ENCODE data around the gene HBP1.
"Not testable (repeated sequence)": the region's sequence is repeated elsewhere in the genome, so short reads cannot be mapped to it uniquely, and the experiment has no call there.

Gene HBP1, protein sequence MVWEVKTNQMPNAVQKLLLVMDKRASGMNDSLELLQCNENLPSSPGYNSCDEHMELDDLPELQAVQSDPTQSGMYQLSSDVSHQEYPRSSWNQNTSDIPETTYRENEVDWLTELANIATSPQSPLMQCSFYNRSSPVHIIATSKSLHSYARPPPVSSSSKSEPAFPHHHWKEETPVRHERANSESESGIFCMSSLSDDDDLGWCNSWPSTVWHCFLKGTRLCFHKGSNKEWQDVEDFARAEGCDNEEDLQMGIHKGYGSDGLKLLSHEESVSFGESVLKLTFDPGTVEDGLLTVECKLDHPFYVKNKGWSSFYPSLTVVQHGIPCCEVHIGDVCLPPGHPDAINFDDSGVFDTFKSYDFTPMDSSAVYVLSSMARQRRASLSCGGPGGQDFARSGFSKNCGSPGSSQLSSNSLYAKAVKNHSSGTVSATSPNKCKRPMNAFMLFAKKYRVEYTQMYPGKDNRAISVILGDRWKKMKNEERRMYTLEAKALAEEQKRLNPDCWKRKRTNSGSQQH

DNA sequence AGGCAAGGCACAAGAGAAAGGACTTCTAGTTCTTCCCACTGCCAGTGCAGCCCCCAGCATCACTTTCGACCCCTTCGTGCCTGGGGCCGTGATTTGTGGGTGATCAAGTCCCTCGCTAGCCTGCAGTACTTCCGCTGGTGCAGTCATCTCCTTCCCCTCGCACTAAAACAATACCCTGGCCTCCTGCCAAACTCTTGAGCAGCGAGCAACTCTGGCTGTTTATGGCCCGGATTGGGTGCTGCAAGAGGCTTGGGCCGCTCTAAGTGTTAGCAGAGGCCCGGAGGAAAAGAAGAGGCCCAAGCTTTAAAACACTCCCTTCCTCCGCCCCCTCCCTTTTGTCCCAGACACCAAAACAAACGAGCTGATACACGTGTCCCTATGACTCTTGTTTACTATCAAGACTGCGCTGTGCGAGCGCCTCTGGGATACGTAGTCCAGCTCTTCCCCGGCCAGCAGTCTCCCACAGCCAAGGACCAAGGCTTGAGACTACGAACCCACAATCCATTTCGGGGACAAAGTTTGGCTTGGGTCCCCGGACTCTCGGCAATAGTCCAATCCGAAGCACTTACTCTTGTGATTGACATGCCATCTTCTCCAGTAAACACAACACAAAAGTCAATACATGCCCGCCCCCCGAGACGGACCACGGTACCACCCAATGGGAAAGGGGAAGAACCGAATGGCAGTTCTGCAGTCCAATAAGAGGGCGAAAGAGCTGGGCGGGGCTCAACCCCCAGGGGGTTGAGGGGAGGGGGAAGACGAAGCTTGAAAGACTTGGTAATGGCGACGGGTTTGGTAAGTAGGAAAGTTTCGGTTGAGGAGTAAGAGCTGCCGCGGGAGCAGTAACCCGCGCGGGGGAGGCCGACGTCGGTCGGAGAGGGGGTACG lies at the start of gene HBP1:
HBP1 (plus strand) TSS at position 771 of the 887 bp plus-strand sequence. CDS start 10,891 bp downstream, outside the sequence.
- peak; percentile 97 for DNase-seq (ENCODE audit: low spot score)

DNA sequence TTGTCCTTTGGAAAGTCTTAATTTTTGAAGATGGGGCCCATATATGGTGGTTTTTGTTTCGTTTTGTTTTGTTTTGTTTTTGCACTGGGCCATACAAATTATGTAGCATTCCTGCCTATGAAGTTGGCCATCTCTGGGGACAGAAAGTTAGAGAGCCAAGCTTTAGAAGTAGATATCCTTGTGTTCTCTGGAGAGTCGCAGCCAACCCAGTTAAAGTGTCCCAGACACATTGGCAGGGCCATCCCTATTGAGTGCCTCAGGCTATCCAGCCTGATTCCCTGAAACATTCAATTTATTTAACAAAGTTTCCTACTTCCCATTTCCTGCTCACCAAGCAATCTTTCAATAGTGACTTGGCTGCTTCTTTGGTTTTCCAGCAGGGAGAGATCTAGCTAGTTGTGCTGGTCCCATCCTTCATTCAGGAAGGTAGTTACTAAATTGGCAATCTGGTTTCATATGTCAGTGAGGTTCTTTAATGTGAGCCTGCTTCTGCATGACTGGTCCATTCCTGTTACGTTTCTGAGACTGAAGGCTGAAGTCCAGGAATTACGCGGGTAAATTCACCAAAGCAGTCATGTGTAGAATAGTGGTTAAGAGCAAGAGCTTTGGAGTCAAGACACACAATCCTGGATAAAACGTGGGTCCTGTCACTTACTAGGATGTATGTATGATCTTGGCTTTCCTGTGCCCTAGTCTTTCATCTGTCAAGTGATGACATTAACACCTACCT lies 49.3 kb upstream of the HBP1 start:
- DNase-seq (ENCODE audit: low spot score): no peak

DNA sequence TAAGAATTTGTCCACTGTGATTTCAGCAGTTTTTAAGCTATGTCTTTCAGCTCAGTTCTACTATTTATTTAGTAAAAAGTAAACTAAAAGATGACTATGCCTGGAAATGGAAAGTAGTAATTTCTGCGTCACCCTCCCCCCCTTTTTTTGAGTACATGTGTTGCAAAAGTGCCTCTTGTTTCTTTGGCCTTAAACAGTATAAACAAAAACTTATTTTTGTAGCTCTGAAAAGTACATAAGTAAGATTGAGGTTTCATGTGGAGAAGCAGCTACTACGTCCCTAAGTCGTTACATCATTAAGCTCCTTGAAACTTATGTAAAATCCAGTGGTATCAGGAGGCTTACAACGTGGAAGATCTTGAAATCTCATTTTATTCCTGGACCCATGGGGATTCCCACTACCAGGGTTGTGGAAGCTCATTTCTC lies 46.3 kb upstream of the HBP1 start:
- peak; percentile 16 for DNase-seq (ENCODE audit: low spot score)

DNA sequence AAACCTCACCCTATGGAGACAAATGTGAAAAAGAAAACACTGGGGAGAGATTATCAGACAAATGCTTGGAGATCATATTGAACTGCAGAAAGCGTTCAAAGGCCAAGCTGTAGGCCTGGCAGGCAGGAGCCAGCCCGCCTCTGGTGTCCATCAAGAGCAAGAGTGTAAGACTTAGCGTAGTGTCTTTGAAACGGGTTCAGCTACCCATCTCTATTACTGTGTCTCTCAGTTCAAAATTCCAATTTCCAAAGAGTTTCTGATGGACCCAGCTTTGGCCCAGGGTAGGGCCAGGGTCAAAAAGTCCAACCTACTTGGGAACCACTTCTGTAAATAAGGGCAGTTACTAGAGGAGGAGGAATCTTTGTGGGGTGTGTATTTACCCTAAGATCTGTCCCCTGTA lies 45.4 kb upstream of the HBP1 start:
- DNase-seq (ENCODE audit: low spot score): no peak

DNA sequence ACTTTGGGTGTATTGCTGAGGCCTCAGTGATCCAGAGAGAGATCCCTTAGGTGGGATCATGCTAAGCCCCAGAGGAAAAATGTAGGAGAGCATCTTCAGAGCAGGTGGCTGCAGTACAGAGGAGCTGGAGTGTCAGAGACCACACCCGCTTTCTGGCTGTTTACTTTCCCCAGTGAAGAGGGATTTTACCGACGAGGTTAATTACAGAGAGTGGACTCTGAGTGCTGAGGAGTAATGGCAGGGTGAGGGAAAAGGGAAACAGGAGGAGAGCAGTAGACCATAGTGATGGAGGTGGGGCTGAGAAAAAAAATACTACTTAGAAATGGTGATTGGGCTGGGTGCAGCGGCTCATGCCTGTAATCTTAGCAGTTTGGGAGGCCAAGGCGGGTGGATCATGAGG lies 43.3 kb upstream of the HBP1 start:
- no peak for DNase-seq (ENCODE audit: low spot score)

DNA sequence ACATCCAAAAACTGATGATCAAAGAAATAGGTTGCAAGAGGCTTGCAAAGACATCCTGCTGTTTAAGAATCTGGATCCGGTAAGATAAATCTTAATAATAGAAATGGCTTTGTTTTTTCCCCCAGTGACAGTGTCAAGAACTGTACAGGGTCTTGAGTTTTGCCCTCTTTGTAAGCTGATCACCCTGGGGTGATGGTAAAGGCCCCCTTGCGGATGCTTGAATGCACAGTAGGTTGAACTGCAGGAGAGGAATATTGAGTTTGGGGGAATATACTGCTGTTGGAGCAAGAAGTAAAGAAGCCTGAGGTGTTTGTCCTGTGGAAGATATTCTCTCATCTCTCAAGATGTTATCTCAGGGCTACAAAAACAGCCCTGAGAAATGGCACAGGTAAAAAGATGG lies 40.6 kb upstream of the HBP1 start:
- DNase-seq (ENCODE audit: low spot score): no peak

DNA sequence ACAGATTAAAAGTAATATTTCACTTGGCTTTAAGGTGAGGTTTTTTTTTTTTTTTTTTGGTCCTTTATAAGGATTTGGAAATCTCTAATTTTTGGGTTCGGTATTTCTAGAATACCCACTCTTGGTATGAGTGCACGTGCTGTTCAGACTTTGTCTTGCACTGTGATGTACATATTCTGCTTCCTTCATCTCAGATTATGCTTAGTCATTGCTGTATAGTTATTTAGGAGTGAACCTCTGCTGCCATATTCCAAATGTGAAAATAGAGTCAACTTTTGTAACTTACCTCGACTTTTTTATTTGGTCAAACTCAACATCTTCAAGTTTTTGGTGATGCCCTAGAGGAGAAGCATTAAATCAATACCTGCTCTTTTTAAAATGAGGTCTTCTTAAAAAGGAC lies 40.1 kb upstream of the HBP1 start:
- DNase-seq (ENCODE audit: low spot score): no peak

DNA sequence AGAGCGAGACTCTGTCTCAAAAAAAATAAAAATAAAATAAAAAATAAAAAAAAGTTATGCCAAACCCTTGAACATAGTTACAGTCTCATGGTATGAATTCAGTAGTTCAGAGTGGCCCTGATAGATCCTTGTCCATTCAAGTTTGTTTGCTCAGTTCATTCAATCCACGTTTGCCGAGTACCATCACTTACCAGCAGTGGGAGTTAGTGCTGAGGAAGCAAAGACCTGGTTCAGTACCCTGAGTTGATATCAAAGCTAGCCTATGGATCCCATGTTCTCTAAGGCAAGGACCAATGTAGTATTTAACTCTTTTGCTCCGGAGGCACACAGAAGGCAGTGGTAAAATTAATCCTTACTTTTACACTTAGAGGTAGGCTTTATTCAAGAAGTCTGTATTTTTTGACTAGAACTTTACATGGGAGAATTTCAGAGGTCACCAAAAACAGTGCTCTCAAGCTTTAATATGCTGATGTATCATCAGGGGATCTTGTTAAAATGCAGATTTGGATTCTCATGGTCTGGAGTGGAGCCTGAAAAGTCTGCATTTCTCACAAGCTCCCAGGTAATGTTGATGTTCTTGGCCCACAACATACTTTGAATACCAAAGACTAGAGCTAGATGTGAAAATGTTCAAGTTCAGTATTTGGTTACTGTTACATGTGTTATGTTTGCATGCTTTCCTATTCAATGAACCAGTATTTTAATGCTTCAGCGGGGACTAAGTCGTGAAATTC lies 38.1 kb upstream of the HBP1 start:
- no peak for DNase-seq (ENCODE audit: low spot score)

DNA sequence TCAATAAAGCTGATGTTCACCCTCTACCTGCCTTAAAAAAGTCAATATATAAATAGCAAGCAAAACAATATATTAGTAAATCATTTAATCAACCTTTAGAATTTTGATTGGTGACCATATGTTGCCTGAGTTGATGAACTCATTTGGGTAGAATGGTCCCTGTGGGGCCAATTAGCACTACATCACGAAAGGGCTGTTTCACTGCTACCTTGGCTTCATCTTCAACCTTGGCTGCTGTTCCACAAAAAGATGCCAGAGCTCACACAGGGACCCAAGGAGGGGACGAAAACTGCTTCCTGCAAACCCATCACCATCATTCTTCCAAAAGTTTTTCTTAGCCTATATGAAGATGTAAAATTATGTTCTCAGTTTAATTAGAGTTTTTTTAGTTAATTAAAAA lies 35.4 kb upstream of the HBP1 start:
- no peak for DNase-seq (ENCODE audit: low spot score)

DNA sequence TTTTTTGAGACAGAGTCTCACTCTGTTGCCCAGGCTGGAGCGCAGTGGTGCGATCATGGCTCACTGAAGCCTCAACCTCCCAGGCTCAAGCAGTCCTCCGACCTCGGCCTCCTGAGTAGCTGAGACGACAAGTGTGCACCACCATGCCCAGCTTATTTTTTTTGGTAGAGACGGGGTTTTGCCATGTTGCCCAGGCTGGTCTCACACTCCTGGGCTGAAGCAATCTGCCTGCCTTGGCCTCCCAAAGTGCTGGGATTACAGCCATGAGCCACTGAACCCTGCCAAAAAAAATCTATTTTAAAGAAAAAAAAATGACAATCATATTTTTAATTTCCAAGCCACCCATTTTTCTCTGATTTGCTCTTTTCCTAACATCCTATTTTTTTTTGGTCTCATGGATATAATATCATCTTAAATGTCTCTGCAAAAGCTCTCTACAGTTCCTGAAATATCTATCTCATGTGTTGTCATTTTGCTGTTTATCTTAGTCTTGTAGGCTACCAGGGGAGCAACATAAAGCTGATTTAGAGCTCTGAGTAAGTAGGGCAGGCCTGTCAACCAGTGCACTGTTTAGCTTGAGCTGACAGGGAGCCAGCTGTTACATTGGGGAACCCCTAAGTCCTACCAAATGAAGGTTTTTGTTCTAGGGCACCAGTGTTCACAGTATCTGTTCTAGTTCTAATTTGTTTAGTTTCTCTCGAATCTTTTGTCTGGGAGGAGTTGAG lies 29.9 kb upstream of the HBP1 start:
- peak; percentile 23 for DNase-seq (ENCODE audit: low spot score)

DNA sequence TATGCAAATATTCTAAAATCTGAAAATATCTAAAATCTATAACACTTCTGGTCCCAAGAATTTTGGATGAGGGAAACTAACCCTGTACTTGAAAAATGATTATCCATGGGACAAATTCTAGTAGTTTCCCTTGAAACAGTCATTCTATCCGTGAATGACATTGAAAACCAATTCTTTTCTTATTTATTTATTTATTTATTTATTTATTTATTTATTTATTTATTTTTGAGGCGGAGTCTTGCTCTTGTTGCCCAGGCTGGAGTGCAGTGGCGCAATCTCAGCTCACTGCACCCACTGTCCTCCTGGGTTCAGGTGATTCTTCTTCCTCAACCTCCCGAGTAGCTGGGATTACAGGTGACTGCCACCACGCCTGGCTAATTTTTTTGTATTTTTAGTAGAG lies 24.9 kb upstream of the HBP1 start:
- DNase-seq (ENCODE audit: low spot score): not testable (repeated sequence)

DNA sequence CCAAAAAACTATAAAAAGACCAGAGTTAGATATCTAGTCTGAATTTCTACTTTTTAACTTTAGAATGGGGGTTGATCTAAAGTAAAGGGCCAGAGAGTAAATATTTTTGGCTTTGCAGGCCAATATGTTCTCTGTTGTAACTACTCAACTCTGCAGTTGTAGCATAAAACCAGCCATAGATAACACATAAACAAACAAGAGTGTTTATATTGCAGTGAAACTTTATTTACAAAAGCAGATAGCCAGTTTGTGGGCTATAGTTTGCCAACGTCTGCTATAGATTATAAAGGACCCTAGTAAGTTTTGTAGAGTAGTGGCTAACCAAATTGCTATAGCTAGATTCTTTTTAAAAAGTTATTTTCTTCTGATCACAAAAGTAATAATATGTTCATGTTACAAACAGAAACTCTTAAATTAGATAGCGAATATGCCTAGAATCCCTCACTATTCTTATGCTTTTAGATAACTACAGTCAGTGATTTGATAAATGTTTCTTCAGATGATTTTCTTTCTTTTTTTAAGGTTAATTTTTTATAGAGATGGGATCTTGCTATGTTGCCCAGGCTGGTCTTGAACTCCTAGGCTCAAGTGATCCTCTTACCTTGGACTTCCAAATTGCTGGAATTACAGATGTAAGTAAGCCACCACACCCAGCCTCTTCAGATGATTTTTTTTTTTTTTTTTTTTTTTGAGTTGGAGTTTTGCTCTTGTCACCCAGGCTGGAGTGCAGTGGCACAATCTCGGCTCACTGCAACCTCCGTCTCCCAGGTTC lies 23.6 kb upstream of the HBP1 start:
- no peak for DNase-seq (ENCODE audit: low spot score)

DNA sequence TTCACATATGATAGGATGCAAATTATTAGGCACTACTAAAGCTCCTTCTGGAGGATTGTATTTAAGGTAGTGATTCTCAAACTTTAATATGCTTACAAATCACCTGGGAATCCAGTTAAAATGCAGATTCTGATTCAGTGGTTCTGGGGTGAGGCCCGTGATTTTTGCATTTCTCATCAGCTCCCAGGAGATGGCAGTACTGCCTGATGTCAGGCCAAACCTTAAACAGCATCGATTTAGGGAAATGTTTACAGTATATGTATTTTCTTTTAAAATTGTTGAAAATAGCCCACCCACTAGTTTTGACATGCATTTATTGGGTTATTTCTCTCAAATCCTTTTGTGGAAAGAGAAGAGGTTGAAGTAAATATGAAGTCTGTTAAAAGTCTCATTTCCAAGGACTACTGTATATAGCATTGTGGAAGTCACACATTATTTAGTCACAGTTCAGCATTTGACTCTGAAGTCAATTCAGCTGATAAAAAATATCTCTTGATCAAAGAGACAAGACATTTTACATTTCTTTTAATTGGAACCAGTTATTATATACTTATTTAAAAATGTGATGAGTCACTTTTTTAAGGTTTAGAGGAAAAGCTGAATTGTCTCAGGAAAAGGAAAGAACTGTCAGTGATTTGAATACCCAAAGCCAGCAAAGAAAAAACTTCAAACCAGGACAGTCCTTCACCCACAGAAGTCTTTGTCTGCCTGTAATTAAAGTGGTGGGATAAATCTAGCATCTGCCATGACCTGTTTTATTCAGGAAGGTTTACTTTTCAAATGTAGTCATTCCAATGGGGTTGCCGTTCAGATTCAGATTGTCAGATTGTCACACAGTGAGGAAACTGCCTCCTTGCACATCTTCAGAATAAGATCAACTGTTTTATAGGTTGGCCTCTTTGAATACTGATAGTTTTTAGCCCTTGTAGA lies 21.1 kb upstream of the HBP1 start:
- peak; percentile 28 for DNase-seq (ENCODE audit: low spot score)

DNA sequence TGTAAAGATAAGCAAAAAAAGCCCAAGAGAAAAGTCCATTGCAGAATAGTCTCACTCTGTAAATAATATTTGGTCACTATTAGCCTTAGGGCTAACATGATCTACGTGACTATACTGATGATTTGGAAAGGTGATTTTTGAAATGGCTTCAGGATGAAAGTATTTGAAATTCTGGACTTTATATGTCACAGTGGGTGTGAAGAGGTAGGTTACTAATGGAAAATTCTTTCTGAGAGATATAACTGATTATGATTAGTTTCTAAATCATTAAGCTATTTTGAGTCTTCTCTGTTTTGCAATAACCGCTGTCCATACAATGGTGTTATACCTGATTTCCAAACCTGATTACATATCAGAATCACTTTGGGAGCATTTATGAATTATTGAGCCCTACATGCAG lies 20.1 kb upstream of the HBP1 start:
- no peak for DNase-seq (ENCODE audit: low spot score)

DNA sequence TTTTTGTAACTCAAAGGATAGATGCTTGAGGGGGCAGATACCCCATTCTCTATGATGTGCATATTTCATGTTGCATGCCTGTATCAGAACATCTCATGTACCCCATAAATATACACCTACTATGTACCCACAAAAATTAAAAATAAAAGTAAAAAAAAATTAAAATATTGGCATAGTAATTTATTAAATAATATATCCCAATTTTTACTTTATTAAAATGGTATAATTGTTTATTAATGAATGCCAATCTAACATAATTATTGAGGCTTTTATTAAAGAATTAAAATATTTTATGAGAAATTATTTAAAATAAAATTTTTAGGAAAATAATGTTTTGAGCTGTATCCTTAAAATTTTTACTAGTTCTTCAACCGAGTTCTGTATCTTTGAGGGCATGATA lies 18.9 kb upstream of the HBP1 start:
- DNase-seq (ENCODE audit: low spot score): no peak

DNA sequence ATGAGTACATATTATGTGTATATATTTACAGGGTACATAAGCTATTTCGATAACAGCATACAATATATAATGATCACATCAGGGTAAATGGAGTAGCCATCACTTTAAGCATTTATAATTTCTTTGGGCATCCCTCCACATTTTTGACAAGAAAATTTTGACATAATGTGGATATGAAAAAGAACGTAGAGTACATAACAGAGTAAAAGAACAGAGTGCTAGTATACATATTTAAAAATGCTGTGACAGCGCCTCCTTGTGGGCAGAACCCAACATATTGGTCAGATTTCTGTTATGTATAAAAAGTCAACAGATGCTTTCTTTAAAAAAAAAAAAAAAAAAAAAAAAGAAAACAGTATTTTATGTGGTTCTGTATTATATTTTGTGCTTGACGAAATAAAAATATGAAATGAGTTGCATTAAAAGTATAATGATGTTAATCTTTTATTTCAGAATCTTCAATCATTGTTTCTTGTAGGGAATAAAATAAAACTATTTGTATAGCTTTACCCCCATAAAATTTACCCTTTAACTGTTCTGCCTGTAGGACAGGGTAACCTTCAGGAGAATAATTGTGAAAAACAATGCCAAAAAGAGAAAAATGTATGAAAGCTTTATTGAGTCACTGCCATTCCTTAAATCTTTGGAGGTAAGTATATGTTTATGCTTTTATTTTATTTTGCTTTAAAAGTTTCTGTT lies 18.3 kb upstream of the HBP1 start:
- peak; percentile 6 for DNase-seq (ENCODE audit: low spot score)

DNA sequence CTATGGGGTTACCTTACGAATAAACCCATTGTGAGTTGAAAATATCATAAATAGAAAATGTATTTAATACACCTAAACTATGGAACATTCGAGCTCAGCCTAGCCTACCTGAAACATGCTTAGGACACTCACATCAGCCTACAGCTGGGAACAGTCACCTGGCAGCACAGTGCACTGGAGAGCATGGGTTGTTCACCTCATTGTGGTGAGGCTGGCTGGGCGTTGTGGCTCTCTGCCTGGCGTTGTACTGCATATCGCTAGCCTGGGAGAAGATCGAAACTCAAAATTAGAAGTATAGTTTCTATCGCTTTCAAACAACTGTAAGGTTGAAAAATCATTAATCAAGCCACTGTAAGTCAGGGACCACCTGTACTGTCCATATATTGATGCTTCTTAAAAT lies 17.3 kb upstream of the HBP1 start:
- no peak for DNase-seq (ENCODE audit: low spot score)

DNA sequence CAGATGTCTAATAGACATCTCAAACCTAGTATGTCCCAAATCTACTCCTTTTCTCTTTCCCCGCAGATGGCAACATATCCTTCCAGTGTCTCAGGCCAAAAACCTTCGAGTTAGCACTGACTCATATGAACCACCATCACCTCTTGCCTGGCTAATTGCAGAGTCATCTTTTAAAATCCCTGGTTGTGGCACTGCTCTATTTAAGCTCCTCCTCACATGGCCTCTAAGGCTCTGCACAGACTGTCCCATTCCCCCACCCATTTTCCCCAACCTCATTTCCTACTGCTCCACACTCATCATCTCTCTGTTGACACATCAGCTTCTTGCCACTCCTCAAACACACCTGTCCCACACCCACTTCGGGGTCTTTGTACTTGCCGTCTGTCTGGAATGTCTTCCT lies 16.8 kb upstream of the HBP1 start:
- peak; percentile 12 for DNase-seq (ENCODE audit: low spot score)

Data from AG08396 (cell line).